Erythroblast (primary cell): ENCODE results near the gene OS9.
"Not testable (repeated sequence)": the region's sequence is repeated elsewhere in the genome, so short reads cannot be mapped to it uniquely, and the experiment has no call there.

Source experiments
- DNase-seq, 2 experiments: peaks; one replicate each; lab custom pipeline; 2025; lab: John Stamatoyannopoulos, UW
- GATA1 ChIP-seq: IDR thresholded peaks from 2 replicates; pipeline ENCODE4 v1.6.1; 2011; ENCODE audit warnings: low read depth, mild to moderate bottlenecking, control low read depth, low read length, moderate library complexity
- POLR2A ChIP-seq: IDR thresholded peaks from 2 replicates; pipeline ENCODE4 v1.6.1; 2011; ENCODE audit warnings: mild to moderate bottlenecking, low read length

Gene OS9

DNA sequence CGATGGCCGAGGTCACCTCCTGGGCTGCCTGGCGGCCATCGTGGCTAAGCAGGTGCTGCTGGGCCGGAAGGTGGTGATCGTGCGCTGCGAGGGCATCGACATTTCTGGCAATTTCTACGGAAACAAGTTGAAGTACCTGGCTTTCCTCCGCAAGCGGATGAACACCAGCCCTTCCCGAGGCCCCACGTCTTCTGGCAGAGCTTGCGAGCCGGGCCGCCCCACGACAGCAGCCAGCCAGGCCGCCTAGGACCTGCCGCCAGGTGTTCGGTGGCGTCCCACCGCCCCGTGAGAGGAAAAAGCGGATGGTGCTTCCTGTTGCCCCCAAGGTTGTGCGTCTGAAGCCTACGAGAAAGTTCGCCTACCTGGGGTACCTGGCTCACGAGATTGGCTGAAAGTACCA, 19.2 kb upstream of the OS9 start:
- no peak for DNase-seq
- no peak for TF ChIP-seq GATA1
- no peak for TF ChIP-seq POLR2A

DNA sequence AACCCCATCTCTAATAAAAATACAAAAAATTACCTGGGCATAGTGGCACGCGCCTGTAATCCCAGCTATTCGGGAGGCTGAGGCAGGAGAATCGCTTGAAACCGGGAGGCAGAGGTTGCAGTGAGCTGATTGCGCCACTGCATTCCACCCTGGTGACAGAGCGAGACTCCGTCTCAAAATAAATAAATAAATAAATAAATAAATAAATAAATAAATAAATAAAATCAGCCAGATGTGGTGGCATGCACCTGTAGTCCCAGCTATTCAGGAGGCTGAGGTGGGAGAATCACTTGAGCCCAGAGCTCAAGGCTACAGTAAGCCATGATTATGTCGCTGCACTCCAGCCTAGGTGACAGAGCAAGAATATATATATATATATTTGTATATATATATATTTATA, 16.0 kb upstream of the OS9 start:
- not testable (repeated sequence) for DNase-seq

DNA sequence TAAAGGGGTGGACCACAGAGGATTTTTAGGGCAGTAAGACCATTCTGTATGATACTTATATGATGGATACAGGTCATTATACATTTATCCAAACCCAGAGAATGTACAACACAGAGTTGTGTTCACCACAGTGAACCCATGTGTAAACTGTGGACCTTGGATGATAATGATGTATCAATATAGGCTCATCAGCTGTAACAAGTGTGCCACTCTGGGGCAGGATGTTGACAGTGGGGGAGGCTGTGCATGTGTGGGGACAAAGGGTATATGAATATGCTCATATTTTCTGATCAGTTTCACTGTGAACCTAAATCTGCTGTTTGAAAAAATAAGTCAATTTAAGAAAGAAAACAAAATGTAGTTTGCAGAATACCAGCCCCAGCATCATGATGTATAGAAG, 14.2 kb upstream of the OS9 start:
- DNase-seq, result no peak

DNA sequence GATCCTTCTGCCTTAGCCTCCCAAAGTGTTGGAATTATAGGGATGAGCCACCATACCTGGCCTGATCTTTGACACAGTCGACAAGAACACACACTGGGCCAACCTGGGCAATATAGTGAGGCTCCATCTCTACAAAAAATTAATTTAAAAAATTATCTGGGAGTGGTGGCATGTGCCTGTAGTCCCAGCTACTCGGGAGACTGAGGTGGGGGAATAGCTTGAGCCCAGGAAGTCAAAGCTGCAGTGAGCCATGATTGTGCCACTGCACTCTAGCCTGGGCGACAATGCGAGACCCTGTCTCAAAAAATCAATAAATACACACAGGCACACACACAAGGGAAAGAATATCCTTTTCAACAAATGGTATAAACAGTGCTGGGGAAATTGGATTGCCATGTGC, 6.1 kb upstream of the OS9 start:
- no peak for DNase-seq
- TF ChIP-seq GATA1, result no peak
- no peak for TF ChIP-seq POLR2A

More for the DNA sequence above, 14.2 kb upstream of the OS9 start:
- TF ChIP-seq POLR2A (no peak), GATA1 (no peak)

DNA sequence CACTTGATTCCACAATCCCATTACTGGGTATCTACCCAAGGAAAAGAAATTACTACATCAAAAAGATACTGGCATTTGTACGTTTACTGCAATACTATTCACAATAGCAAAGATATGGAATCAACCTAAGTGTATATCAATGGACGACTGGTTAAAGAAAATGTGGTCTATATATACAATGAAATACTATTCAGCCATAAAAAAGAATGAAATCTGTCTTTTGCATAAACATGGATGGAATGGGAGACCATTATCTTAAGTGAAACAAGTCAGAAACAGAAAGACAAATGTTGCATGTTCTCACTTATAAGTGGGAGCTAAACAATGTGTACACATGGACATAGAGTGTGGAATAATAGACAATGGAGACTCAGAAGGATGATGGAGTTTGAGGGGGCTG, 5.0 kb upstream of the OS9 start:
- DNase-seq, result no peak
- TF ChIP-seq POLR2A (no peak), GATA1 (no peak)

DNA sequence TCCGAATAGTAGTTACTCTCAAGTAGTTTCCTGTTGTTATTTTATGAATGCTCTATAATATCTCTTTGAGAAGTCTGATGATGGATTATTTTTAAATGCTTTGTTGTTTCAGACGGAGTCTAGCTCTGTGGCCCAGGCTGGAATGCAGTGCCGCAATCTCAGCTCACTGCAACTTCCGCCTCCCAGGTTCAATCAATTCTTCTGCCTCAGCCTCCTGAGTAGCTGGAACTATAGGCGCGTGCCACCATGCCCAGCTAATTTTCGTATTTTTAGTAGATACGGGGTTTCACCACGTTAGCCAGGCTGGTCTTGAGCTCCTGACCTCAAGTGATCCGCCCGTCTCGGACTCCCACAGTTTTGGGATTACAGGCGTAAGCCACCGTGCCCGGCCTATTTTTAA, 1.4 kb upstream of the OS9 start:
- no peak for DNase-seq
- no peak for TF ChIP-seq POLR2A
- no peak for TF ChIP-seq GATA1

DNA sequence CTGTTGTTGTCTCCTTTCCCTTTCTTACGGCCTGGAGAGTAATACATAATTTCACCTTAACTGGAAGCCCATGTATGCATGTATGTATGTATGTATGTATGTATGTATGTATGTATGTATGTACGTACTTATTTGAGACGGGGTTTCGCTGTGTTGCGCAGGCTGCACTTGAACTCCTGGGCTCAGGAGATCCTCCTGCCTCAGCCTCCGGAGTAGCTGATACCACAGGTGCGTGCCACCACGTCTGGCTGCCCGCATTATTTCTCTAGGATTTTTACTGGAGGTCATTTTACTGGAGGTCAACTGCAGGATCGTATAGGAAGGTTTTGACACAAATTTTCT, 644 bp upstream of the OS9 start:
- no peak for DNase-seq
- TF ChIP-seq GATA1, result no peak
- no peak for TF ChIP-seq POLR2A

DNA sequence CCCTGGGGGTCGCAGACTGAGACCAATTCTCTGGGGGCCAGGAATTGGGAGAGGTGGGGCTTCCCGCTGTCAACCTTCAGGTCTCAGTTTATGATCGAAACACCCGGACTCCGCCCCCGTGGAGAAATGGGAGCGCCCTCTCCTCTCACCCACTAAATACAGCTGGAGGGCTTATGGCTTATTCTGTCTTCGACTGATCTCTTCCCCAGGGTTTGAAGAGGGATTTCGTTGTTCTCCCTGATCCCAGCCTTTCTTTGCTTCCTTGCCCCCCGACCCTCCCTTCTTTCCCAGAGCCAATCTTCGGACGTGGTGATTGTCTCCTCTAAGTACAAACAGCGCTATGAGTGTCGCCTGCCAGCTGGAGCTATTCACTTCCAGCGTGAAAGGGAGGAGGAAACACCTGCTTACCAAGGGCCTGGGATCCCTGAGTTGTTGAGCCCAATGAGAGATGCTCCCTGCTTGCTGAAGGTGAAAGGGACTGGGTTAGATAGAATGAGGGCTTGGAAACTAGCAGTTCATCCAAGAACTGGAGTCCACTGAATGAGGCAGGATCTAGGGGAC, 607 bp downstream of the OS9 start:
- DNase-seq, result peak; percentile 57 to 65
- TF ChIP-seq GATA1 (no peak), POLR2A (no peak)

DNA sequence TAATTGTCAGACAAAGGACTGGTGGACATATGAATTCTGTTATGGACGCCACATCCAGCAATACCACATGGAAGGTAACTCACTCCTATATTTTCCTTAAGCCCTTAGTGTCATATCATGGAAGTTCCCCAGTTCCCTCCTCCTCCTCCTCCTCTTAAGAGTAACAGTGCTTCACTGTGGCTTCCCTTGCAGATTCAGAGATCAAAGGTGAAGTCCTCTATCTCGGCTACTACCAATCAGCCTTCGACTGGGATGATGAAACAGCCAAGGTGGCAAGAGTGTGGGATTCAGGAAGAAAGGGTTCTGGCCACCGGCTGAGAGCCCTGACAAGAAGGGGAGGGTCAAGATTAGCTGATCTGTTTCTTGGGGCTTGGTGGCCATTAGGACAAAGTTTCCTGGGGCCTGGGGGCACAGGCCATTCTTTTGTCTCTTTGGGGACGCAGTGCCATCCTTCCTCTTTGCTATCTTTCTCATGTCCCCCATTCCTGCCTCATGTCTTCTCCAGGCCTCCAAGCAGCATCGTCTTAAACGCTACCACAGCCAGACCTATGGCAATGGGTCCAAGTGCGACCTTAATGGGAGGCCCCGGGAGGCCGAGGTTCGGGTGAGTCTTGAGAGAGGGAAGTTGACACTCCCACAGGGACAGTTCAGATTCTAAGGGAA, 2.0 kb downstream of the OS9 start:
- TF ChIP-seq GATA1, result no peak
- TF ChIP-seq POLR2A, result no peak
- DNase-seq, result no peak

DNA sequence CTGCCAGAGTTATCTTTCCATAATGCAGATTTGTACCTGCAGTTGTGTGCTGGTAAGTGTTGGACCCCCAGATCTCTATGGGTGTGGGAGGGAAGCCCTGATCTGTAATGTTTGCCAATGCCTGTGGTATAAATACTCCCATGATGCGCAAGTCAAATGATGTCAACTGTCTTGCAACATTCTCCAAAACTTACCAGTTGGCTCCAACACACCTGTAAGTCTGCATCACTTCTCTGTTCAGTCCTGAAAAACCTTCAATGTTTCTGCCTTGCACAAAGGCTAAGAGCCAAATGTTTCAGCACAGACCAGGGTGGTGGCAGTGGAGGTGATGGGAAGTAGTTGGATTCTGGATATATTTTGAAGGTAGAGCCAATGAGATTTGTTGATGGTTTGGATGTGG, 3.1 kb downstream of the OS9 start:
- no peak for TF ChIP-seq POLR2A
- TF ChIP-seq GATA1, result no peak
- DNase-seq, result no peak

DNA sequence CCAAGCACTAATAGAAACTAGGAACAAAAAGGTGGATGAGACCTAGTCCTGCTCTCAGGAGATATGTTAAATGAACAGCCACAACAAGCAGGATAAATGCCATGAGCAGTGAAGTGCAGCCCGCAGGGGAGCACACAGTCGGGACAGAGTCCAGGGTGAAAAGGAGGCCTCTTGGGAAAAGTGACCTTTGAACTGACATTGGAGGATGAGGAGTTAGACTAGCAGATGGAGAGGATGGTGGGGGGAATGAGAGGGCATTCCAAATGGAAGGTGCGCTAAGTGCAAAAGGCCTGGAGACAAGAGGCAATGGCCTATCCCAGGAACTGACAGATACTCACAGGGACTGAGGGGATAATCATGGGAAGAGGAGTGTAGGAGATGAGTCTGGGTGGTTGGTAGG, 4.5 kb downstream of the OS9 start:
- DNase-seq, result no peak
- no peak for TF ChIP-seq GATA1
- no peak for TF ChIP-seq POLR2A

DNA sequence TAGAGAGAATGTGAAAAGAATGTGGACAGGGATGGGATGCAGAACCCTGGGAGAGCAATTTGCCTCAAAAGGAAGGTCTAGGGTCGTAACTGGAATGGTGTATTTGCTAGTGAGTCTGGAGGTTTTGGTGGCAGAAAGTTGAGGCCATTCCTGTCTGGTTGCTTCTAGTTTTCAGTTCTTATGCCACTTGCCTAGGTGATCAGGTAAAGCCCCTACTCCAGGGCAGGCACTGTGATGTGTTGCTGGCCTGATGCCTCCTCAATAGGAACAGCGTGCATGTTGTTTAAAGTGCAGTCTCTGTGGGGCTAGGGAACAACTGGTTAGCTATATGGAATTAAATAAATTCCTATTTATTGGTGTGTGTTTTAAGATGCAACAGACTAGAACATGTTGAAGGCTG, 6.4 kb downstream of the OS9 start:
- TF ChIP-seq GATA1, result no peak
- DNase-seq, result no peak

DNA sequence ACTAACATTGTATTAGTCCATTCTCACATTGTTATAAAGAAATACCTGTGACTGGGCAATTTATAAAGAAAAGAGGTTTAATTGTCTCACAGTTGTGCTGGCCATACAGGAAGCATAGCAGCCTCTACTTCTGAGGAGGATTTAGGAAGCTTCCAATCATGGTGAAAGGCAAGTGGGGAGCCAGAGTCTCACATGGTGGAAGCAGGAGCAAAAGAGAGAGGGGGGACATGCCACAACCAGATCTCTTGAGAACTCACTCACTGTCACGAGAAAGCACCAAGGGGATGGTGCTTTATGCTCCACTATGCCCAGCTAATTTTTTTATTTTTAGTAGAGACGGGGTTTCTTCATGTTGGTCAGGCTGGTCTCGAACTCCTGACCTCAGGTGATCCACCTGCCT, 13.3 kb downstream of the OS9 start:
- TF ChIP-seq POLR2A, result no peak
- TF ChIP-seq GATA1, result no peak
- no peak for DNase-seq

DNA sequence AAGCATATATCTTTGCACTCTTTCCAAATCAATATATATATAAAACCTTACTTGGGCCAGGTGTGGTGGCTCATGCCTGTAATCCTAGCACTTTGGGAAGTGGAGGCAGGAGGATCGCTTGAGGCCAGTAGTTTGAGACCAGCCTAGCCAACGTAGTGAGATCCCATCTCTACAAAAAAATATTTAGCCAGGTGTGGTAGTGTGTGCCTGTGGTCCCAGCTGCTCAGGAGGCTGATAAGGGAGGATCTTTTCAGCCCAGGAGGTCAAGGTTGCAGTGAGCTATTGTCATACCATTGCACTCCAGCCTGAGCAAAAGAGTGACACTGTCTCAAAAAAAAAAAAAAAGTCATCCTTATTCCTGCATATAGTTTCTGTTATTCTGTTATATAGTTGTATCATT, 14.4 kb downstream of the OS9 start:
- no peak for DNase-seq
- TF ChIP-seq POLR2A, result no peak
- TF ChIP-seq GATA1, result no peak

DNA sequence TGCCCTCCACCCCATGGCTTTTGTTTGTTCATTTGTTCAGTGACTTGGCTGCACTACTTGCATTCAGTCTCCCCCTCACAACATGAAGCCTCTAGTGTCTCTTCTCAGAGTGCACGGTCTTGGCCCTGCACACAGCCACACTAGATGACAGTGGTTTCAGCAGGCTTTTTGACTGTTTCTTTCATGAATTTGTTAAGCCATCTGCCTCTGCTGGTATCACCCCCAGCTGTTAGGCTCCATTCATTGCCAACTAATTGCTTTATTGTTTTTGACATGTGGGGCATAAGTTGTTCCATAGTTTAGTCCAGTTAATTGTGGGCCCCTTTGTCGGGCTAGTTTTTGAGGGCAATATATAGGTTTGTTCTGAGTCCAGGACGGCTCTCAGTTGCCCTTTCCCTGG, 18.8 kb downstream of the OS9 start:
- TF ChIP-seq POLR2A (no peak), GATA1 (no peak)
- DNase-seq, result no peak

DNA sequence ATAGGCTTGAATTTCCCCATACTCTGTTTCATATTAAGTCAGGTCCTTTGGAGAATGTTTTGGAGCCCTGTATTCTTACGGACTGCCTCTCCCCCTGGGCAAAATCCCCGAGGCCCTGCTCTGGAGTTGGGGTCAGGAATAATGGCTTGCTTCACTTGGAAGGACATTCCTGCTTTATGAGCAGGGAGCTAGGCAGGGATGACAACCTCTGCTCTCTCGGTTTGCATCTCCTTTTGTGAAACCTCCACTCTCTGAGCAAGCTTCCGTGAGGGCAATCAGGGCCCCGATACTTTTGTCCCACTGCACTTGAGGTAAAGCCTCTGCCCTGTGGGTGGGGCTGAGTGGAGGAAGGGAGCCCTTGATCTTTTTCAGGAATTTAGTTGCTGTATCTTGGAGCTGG, 19.3 kb downstream of the OS9 start:
- TF ChIP-seq POLR2A (no peak), GATA1 (no peak)
- DNase-seq, result no peak

DNA sequence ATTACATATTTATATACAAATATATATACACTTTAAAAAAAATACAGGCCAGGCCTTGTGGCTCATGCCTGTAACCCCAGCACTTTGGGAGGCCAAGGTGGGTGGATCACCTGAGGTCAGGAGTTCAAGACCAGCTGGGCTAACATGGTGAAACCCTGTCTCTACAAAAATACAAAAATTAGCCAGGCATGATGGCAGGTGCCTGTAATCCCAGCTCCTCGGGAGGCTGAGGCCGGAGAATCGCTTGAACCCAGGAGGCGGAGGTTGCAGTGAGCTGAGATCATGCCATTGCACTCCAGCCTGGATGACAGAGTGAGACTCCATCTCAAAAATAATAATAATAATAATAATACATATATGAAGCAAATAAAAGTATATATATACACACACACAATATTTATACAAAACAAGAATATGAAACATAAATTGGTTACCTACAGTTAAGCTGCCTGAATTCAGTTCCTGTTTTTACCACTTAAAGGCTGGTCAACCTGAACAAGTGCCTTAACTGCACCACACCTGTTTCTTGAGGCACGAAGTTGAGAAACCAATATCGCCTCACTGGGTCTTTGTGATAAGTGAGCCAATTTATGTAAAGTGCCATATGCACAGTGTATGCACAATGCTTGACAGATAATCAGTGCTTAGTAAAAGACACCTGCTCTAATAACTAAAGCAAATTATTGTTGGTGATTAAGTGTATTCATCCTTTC, 21.3 kb downstream of the OS9 start:
- not testable (repeated sequence) for DNase-seq
